Subcutaneous adipose tissue (tissue), 4 donors: Measurements from ENCODE around the gene IL4I1. TPM values are rescaled to one million over a fixed set of nuclear protein-coding genes. Genes with fewer than 3 reads are reported as not detected.
A peak's percentile ranks its signal among the peaks of the same experiment; 100 is the strongest.

Experiments
- CTCF ChIP-seq: fragments of 450-650 bp; IDR thresholded peaks from one replicate; pipeline ENCODE4 v1.5.1; 2016; ENCODE audit warnings: low read depth, mild to moderate bottlenecking, control low read depth, antibody characterized with exemption, moderate library complexity
- total RNA-seq, 4 donors: library from RNA; depleted of rRNA; stranded (reverse); fragments of >200 nt; gene quantifications; one replicate each; pipeline ENCODE4 v1.1.0, GENCODE V29; 2016

The IL4I1 gene
- total RNA-seq, 4 donors from 2014 or later: 0.22 to 9.3 TPM; not detected in 2

GRCh38 chr19:49879243-49879963 is 17.3 kb downstream of the IL4I1 start:
- no peak for TF ChIP-seq CTCF

DNA sequence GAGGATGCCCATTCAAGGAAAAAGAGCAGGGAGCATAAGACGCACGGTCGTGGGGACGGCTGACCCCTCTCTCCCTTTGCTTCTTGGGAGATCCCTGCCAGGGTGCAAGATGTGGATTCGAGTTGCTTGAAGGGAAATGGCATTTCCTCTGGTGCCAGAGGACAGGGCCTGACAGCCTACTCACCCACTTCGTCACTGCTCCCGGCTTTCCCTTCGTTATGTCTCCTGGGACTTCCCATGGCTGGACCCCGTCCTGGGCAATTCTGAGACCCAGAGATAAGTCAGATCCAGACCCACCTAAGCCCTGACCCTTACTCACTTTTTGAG is 18.0 kb downstream of the IL4I1 start:
- no peak for TF ChIP-seq CTCF

GRCh38 chr19:49877879-49878743 is 18.6 kb downstream of the IL4I1 start:
- no peak for TF ChIP-seq CTCF

DNA sequence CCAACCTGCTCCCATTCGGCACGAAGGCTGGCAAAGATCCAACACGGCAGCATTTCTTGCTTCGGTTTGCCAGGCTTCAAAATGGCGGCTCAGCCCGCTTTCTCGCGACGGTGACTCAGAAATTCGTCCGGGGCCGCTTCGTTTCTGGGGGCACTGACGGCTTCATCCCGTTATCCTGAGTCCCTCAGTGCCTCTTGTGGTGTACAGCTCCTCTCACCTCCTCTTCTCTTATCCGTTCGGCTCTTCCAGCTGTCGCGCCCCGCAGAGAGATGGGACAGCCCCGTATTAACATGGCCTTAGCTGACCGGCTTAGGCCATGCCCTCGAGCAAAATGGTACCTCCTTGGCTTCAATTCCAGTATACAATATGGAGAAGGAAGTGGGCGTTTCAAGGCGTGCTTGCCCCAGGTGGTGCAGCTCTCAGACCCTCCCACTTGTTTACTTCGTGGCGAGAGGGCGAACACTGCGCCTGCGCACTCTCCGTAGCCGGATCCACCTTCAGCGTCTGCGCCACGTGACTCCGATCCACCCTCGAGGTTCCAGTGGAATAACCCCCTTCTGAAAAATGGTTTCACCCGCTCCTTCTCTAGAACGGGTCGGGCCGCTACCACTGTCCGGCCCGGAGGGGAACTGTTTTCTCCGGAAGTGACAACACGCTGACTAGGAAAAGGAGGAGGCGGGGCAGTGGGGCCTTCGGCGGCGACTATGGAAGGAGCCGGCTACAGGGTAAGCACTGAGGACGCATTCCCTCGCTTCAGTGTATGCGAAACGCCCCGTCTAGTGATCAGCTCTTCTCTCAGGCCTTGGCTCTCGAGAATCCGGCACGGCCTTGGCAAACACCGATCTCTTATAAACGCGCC is 19.4 kb downstream of the IL4I1 start, which contains the start of the genes AKT1S1 and TBC1D17:
Gene AKT1S1, minus strand, starts transcription at position 336 of the 859 bp plus-strand sequence. CDS start 4,060 bp downstream, outside the sequence.
Gene TBC1D17, plus strand, starts transcription at position 683 of the 859 bp plus-strand sequence. Its CDS starts 22 bp downstream, at position 705.
- no peak for TF ChIP-seq CTCF

- peak; percentile 67 for TF ChIP-seq CTCF
Observed at GRCh38 chr19:49876422-49877019, 20.2 kb downstream of the IL4I1 start.

DNA sequence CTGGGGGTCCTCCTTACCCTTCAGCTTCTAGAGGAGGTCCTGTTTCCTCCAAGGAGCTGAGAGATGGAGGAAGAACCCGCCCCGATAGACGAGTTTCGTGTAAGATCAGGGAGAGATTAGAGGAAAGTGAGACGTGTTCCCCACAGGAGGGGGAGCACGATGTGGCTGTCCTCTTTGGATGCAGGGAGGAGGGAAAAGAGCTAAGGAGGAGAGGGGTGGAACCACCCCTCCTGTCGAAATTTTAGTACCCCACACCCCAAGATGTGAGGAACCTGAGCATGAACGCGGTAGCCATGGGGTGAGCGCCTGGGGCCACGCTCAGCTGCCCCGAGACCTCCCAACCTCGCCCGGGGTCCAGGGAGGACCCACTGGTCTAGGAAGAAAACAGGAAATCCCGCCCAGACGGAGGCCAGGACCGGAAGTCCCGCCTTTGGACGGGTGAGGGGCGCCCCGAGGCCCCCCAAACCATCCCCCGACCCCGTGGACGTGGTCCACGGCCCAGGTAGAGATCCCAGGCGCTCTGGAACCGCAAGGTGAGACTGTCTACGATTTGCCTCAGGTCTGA is 20.7 kb downstream of the IL4I1 start:
- TF ChIP-seq CTCF: no peak
